Omental fat pad (tissue), 4 donors: ENCODE results near the gene SLC2A4. TPM values are rescaled to one million over a fixed set of nuclear protein-coding genes. Genes with fewer than 3 reads are reported as not detected.
A peak's percentile ranks its signal among the peaks of the same experiment; 100 is the strongest.

ENCODE experiments used
- ATAC-seq: fragments of 150-250 bp; one replicate; pipeline ENCODE4 v1.9.1; 2016; ENCODE audit warnings: mild to moderate bottlenecking, moderate library complexity; ENCODE audit not compliant: low FRiP score
- DNase-seq: peaks from one replicate; pipeline ENCODE4 v3.0.0-alpha.2; 2019; ENCODE audit warnings: low spot score
- total RNA-seq, 4 donors: library from RNA; depleted of rRNA; stranded (reverse); fragments of >200 nt; gene quantifications; one replicate each; pipeline ENCODE4 v1.1.0, GENCODE V29; 2016
- TF ChIP-seq, protein P1 (sequence below), 3 donors: fragments of 450-650 bp; IDR thresholded peaks; one replicate each; pipeline ENCODE4 v1.5.1; 2016 to 2017; ENCODE audit warnings: antibody characterized with exemption in 3 of 3, mild to moderate bottlenecking in 3 of 3, moderate library complexity in 2 of 3

SLC2A4 gene
- 10 to 100 TPM in 3 of 4 donors, 1 to 10 TPM in 1; 8.9 to 29.2 (median 12.1) TPM for total RNA-seq

DNA sequence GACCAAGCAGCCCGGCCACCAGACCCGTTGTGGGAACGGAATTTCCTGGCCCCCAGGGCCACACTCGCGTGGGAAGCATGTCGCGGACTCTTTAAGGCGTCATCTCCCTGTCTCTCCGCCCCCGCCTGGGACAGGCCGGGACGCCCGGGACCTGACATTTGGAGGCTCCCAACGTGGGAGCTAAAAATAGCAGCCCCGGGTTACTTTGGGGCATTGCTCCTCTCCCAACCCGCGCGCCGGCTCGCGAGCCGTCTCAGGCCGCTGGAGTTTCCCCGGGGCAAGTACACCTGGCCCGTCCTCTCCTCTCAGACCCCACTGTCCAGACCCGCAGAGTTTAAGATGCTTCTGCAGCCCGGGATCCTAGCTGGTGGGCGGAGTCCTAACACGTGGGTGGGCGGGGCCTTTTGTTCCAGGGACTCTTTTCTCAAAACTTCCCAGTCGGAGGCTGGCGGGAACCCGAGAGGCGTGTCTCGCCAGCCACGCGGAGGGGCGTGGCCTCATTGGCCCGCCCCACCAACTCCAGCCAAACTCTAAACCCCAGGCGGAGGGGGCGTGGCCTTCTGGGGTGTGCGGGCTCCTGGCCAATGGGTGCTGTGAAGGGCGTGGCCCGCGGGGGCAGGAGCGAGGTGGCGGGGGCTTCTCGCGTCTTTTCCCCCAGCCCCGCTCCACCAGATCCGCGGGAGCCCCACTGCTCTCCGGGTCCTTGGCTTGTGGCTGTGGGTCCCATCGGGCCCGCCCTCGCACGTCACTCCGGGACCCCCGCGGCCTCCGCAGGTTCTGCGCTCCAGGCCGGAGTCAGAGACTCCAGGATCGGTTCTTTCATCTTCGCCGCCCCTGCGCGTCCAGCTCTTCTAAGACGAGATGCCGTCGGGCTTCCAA is at the start of gene SLC2A4:
Gene SLC2A4, plus strand, starts transcription at position 645 of the 879 bp plus-strand sequence. Its CDS starts 217 bp downstream, at position 862.
- DNase-seq (peak; percentile 90), ATAC-seq (peak; percentile 90)
- TF ChIP-seq, protein P1, sequence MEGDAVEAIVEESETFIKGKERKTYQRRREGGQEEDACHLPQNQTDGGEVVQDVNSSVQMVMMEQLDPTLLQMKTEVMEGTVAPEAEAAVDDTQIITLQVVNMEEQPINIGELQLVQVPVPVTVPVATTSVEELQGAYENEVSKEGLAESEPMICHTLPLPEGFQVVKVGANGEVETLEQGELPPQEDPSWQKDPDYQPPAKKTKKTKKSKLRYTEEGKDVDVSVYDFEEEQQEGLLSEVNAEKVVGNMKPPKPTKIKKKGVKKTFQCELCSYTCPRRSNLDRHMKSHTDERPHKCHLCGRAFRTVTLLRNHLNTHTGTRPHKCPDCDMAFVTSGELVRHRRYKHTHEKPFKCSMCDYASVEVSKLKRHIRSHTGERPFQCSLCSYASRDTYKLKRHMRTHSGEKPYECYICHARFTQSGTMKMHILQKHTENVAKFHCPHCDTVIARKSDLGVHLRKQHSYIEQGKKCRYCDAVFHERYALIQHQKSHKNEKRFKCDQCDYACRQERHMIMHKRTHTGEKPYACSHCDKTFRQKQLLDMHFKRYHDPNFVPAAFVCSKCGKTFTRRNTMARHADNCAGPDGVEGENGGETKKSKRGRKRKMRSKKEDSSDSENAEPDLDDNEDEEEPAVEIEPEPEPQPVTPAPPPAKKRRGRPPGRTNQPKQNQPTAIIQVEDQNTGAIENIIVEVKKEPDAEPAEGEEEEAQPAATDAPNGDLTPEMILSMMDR (IDR thresholded peaks at IDR 0.05) = no peak

DNA sequence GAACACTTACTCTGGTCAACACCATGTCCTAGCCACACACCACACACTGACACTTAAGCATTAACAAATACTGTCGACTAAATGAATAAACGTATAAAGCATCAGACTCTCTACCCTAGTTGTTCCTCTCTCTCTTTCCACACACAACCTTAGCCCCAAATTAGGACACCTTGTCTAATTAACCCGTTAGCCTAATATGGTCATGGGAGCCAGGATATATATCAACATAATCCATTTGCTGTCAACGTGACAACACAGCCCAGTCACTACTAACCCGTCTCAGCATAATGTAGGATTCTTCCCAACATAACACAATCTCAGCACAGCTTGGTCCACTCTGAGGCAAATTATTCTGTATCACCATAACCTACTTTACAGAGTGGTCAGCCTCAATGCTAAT is 49.4 kb upstream of the SLC2A4 start:
- DNase-seq (no peak), ATAC-seq (no peak)
- TF ChIP-seq, protein P1 (IDR thresholded peaks at IDR 0.05) = no peak

GRCh38 chr17:7233701-7234082 is 47.8 kb upstream of the SLC2A4 start:
- TF ChIP-seq, protein P1 (IDR thresholded peaks at IDR 0.05) = no peak
- DNase-seq (no peak), ATAC-seq (no peak)

- TF ChIP-seq, protein P1 (IDR thresholded peaks at IDR 0.05) = no peak
- peak; percentile 50 for ATAC-seq
- DNase-seq = peak; percentile 94
These were observed 47.2 kb upstream of the SLC2A4 start, which contains the start of gene DVL2 for GRCh38 chr17:7234083-7234951. DVL2 (minus strand) TSS chr17:7234517; CDS start chr17:7234262, 255 bp downstream.

- ATAC-seq = no peak
- TF ChIP-seq, protein P1 (IDR thresholded peaks at IDR 0.05) = no peak
- DNase-seq = no peak
These were observed 45.5 kb upstream of the SLC2A4 start for GRCh38 chr17:7235693-7236665.

DNA sequence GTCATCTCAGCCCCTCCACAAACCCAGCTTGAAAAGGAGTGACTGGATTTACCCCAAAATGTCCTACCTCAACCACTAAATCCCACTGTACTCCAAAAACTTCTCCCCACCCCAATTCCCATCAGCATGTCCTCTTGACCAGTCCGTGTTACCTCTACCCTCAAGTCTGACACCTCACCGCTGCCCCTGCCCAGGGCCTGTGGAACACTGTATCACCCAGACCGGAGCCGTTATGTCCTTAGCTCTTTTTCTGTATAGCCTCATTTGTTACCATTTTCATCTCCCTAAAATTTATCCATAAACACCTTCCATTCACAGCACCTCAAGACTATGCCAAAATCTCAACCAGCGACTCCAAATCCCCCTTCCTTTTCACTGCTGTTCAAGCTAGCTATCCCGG is 44.7 kb upstream of the SLC2A4 start:
- ATAC-seq (no peak), DNase-seq (no peak)
- TF ChIP-seq, protein P1 (IDR thresholded peaks at IDR 0.05) = no peak
